GM21528 (cell line): Measurements from ENCODE around the gene EAPP.
A peak's percentile ranks its signal among the peaks of the same experiment; 100 is the strongest.
"Not testable (repeated sequence)": the region's sequence is repeated elsewhere in the genome, so short reads cannot be mapped to it uniquely, and the experiment has no call there.

Experiments
- ATAC-seq: cut with Tn5 transposase; IDR thresholded peaks from one replicate; pipeline ENCODE4 v1.9.1; 2021; ENCODE audit warnings: mild to moderate bottlenecking, moderate library complexity; ENCODE audit not compliant: unreplicated experiment, low FRiP score

EAPP gene, protein sequence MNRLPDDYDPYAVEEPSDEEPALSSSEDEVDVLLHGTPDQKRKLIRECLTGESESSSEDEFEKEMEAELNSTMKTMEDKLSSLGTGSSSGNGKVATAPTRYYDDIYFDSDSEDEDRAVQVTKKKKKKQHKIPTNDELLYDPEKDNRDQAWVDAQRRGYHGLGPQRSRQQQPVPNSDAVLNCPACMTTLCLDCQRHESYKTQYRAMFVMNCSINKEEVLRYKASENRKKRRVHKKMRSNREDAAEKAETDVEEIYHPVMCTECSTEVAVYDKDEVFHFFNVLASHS

GRCh38 chr14:34539407-34540180, at the start of gene EAPP:
Gene EAPP (minus strand): TSS chr14:34539701. CDS start chr14:34539628, 73 bp downstream.
- ATAC-seq, result peak; percentile 99

- no peak for ATAC-seq
Observed at GRCh38 chr14:34583525-34583924, 44.0 kb upstream of the EAPP start.

GRCh38 chr14:34582117-34582680, 42.7 kb upstream of the EAPP start:
- no peak for ATAC-seq

DNA sequence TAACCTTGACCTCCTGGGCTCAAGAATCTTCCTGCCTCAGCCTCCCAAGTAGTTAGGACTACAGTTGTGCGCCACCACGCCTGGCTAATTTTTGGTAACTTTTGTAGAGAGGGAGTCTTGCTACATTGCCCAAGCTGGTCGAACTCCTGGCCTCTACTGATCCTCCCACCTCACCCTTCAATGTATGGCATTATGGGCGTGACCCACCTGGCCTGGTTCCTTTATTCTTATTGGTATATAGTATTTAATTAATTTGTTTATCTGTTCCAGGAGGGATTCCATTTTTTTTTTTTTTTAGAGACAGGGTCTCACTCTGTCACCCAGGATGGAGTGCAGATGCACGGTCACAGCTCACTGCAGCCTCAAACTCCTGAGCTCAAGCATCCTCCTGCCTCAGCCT, 40.9 kb upstream of the EAPP start:
- no peak for ATAC-seq

DNA sequence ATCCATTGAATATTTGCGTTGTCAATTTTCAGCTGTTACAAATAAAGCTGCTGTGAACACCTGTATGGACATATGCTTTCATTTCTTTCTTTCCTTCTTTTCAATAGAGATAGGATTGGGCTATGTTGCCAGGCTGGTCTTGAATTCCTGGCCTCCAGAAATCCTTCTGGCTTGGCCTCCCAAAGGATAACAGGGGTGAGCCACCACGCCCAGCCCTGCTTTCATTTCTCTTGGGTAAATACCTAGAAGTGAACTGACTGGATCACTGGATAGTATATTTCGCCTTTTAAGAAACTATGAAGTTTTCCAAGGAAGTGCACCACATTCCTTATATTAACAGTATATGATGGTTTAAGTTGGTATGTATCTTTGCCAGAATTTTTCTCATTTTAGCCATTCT, 32.3 kb upstream of the EAPP start:
- no peak for ATAC-seq

DNA sequence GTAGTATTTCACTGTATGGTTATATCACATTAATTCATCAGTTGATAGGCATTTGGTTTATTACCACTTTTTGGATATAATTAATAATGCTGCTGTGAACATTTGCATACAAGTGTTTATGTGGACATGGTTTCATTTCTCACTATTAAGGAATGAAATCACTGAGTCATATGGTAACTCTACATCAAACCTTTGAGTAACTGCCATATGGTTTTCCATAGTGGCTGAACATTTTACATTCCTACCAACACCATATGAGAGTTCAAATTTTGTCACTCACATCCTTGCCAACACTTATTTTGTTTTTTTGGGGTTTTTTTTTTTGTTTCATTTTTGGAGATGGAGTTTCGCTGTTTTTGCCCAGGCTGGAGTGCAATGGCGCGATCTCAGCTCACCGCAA, 30.2 kb upstream of the EAPP start:
- no peak for ATAC-seq

DNA sequence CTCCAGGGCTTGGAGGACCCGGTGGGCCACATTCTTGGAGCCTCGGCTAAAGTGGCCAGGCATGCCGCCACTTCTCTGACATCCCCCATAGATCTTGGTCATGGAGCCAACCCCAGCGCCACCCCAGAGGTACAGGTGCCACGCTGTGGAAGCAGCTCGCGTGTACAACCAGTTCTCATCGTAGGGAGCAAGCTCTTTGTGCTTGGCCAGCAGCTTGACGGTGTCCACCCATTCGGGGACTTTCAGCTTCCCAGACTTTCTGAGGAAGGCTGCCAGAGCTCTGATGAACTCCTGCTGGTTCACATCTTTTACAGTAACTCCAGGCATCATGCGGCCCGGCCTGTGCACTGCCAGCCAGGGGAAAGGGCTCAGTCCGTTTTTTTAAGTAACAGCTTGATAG, 29.3 kb upstream of the EAPP start:
- no peak for ATAC-seq

DNA sequence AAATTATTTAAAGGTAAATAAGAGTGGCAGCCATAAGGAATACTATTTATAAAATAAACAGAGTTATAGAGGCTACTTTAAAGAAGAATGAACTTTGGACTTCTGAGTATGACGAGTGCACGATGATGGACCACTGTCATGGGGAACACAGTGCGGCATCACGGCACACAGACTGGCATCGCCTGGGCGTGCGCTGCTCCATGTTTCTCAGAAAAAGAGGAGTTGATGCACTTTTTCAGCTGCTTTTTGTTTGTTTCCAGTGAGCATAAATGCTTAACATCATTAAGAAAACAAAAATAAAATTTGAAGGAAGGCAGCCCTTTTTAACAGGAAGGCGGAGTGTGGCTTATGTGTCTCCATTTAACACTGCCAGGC, 23.3 kb upstream of the EAPP start:
- no peak for ATAC-seq

DNA sequence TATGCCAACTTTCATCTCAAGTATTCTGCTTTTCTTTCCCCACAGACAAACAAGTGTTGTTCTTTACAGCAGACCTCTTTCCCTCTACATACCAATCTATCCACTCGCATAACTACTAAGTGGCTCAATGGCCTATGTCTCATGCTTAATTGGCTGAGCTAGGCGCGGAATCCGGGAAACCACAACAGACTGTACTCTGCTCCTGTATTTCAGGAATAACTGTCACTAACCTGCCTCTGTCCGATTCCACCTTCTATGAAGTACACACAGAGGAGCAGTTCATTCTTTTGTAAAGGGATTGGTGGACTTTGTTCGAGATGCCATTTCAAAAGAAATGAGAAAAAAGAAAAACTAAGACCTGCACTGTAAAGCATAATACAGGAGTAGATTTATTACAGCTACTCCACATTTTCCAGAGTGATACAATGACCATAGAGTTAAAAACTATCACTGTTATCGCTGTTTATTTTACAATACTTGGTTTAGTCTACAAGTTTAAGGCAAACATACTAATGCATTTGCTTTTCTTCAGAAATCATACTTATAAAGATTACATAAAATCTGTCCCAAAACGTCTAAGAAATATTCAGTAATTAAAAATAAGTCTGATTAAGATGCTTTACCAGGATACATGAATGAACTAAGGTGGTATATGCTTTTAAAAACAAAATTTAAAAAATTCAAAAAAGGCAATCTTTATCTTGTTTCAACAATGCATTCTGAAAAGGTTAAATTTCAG, 22.7 kb upstream of the EAPP start:
- ATAC-seq, result not testable (repeated sequence)

DNA sequence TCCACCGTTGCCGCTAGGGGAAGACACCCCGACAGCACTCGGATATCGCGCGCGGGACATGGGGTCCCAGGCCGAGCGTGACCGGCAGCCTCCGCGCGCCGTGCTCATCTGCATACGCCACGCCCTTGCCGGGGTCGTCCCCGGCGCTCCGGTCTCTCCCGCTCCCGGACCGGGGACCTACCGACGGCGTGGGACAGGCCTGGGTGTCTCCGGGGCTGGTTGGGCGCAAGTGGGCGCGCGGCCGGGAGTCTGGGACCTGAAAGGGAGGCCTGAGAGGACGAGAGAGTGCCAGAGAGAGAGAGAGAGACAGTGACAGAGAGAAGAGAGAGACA, 17.0 kb upstream of the EAPP start:
- ATAC-seq, result peak; percentile 58

- peak; percentile 73 for ATAC-seq
Observed at GRCh38 chr14:34555583-34556497, 16.3 kb upstream of the EAPP start.

DNA sequence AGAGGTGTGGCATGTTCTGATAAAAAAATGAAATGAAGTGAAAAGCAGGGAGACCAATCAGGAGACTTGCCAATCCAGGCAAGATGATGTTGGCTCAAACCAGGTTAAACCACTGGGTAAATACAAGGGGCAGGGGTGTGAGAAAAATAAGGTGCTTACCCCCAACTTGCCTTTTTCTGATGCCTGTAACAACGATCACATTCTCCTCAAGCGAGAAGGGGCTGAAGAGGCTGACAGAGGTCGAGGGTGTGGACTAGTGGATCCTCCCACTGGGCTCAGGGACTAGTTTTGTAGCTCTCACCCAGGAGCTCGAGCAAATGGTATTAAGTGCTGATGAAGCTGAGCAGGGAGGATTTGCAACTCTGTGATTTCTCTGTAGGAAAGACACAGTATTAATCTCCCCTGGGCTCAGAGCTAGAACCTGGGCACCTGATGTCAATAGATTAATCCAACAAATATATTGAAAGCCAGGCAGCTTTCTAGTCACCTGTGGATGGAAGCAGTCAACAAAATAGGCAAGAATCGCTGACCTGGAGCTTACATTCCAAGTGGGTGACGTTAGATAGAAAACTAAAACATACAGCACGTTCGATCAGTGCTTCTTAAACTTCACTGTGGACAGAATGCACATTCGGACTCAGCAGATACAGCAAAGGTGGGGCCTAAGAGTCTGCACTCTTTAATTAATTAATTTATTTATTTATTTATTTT, 15.2 kb upstream of the EAPP start:
- no peak for ATAC-seq

DNA sequence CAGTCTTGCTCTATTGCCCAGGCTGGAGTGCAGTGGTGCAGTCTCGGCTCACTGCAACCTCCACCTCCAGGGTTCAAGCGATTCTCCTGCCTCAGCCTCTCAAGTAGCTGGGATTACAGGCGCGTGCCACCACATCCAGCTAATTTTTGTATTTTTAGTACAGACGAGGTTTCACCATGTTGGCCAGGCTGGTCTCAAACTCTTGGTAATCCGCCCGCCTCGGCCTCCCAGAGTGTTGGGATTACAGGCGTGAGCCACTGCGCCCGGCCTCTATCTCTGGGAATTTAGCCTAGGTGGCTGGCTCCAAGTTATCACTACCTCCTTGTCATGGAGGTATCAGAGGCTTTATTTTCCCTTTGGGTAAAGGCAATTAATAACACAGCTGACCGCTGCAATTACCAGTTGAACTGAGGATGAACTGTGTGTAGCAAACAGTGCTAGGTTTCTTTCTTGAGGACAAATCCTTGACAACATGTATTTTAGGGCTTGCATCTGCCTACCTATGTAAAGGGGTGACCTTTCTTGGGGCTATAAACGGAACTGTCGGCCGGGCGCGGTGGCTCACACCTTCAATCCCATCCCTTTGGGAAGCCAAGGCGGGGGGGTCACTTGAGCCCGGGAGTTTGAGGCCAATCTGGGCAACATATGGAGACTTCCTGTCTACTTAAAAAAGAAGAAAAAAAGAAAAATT, 9.9 kb upstream of the EAPP start:
- not testable (repeated sequence) for ATAC-seq

DNA sequence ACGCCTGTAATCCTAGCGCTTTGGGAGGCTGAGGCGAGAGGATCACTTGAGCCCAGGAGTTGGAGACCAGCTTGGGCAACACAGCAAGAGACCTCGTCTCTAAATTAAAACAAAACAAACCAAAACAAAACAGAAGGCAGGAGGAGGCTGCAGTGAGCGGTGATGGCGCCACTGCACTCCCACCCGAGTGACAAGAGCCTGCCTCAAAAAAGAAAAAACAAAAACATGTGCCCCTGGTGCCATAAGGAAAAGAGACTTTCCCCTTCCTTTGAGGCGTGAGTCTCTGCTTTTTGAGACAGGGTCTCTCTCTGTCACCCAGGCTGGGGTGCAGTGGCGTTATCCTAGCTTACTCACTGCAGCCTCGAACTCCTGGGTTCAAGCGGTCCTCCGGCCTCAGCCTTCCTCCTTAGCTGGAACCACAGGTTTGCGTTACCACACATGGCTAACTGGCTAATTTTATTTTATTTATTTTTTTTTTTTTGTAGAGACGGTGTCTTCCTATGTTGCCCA, 9.0 kb upstream of the EAPP start:
- no peak for ATAC-seq

GRCh38 chr14:34547136-34547520, 7.6 kb upstream of the EAPP start:
- peak; percentile 43 for ATAC-seq

DNA sequence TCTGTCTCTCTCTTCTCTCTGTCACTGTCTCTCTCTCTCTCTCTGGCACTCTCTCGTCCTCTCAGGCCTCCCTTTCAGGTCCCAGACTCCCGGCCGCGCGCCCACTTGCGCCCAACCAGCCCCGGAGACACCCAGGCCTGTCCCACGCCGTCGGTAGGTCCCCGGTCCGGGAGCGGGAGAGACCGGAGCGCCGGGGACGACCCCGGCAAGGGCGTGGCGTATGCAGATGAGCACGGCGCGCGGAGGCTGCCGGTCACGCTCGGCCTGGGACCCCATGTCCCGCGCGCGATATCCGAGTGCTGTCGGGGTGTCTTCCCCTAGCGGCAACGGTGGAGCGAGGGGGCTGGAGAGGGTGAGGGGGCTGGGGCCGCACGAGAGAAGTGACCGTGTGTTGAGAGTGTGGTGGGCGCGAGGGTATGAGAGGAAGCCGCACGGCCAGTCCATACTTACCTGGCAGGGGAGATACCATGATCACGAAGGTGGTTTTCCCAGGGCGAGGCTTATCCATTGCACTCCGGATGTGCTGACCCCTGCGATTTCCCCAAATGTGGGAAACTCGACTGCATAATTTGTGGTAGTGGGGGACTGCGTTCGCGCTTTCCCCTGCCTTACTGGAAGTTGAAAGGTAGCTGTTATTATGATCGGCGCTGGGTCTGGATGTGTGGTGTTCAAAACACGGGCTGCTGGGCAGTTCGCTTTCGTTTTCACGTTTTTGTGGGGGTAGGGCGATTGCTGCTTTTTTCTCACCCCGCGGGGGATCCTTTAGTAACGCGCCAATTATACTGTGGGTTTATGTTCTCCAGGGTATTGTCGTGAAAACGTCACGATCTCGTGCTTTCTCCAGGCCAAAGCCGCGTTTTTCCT, 7.0 kb upstream of the EAPP start:
- ATAC-seq, result peak; percentile 75

GRCh38 chr14:34540181-34541059, 919 bp upstream of the EAPP start:
- not testable (repeated sequence) for ATAC-seq
